ENCODE results near the gene METRN.

- TF ChIP-seq CTCF (conservative IDR thresholded peaks at IDR 0.05; ENCODE audit: low read depth, low read length) (no peak), RAD21 (IDR thresholded peaks at IDR 0.05; ENCODE audit: low read length) (no peak), POLR2A (IDR thresholded peaks at IDR 0.05; ENCODE audit: low read depth, low read length) (no peak), SMC3 (IDR thresholded peaks at IDR 0.05; ENCODE audit: low read depth, low read length) (no peak), CHD1 (IDR thresholded peaks at IDR 0.05; ENCODE audit: low read depth, low read length) (no peak), MAFK (IDR thresholded peaks at IDR 0.05; ENCODE audit: low read depth, low read length) (no peak), ELK1 (IDR thresholded peaks at IDR 0.05; ENCODE audit: borderline replicate concordance, low read depth, low read length) (no peak), BHLHE40 (IDR thresholded peaks at IDR 0.05; ENCODE audit: low read depth, low read length) (no peak), CEBPB (IDR thresholded peaks at IDR 0.05; ENCODE audit: low read depth, low read length) (no peak)
- TF ChIP-seq, protein P1, sequence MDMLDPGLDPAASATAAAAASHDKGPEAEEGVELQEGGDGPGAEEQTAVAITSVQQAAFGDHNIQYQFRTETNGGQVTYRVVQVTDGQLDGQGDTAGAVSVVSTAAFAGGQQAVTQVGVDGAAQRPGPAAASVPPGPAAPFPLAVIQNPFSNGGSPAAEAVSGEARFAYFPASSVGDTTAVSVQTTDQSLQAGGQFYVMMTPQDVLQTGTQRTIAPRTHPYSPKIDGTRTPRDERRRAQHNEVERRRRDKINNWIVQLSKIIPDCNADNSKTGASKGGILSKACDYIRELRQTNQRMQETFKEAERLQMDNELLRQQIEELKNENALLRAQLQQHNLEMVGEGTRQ (IDR thresholded peaks at IDR 0.05; ENCODE audit: low read depth, low read length), result no peak
Measured at GRCh38 chr16:768428-768827, 53.5 kb downstream of the METRN start.
